ENCODE data around the gene FPGT. TPM values are rescaled to one million over a fixed set of nuclear protein-coding genes. Genes with fewer than 3 reads are reported as not detected.

The FPGT gene
- total and polyA plus RNA-seq, 2 of the 13 experiments (the other 11 are each of a cell fraction or from before 2014, with no cell fraction given) = 4.3 to 9.8 TPM

DNA sequence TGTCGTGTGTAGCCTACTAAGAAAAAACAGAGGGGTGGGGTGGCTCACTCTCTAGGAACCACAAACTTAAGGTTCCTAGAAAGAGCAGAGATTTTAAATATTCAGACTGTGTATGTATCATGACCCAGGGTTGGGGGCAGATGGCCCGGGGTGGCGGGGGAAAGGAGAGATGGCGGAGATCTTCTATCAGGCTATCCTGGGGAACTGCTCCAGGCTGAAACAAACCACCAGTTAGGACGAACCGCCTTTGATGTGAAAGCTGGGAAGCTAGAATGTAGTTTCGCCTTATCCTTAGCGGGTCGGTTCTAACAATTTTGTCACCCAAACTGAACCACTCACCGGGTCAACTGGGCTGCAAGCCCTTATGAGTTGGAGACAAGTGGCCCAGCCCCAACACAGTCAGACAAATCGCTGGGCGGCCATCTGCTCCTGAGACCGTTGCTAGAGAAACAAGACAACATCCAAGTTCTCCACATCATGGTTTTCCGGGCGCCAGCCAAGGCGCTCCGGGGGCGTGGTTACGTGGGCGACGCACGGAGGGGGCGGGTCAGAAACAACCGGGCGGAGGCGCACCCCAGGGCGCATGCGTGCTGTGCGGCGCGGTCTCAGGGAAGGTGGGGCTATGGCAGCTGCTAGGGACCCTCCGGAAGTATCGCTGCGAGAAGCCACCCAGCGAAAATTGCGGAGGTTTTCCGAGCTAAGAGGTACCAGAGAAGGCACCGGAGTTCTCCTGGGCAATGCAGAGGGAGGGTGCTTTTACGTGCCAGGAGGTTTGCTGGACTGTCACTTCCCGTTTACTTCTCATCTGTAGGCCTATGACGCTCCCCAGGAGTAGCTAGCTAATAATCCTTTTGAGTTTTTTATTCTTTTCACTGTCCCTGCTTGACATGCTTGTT, at the start of gene FPGT, which contains the start of gene LRRIQ3 (continued):
- TF ChIP-seq KMT2B (CRISPR knock-in tag; IDR thresholded peaks at IDR 0.05) = peak; percentile 82
- 0 out of 2 replicates have a peak, but pooled peaks have one; percentile 34 for TF ChIP-seq ZBTB7B (CRISPR knock-in tag; IDR thresholded peaks at IDR 0.05)
- TF ChIP-seq ZNF530 (CRISPR knock-in tag; IDR thresholded peaks at IDR 0.05; ENCODE audit: low read depth) = no peak
- no peak; the same call in 1 of the 2 replicates for TF ChIP-seq NCOA2 (CRISPR knock-in tag; IDR thresholded peaks at IDR 0.05)
- TF ChIP-seq, protein P1, sequence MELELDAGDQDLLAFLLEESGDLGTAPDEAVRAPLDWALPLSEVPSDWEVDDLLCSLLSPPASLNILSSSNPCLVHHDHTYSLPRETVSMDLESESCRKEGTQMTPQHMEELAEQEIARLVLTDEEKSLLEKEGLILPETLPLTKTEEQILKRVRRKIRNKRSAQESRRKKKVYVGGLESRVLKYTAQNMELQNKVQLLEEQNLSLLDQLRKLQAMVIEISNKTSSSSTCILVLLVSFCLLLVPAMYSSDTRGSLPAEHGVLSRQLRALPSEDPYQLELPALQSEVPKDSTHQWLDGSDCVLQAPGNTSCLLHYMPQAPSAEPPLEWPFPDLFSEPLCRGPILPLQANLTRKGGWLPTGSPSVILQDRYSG (CRISPR knock-in tag; IDR thresholded peaks at IDR 0.05) = no peak
- TF ChIP-seq, protein P2, sequence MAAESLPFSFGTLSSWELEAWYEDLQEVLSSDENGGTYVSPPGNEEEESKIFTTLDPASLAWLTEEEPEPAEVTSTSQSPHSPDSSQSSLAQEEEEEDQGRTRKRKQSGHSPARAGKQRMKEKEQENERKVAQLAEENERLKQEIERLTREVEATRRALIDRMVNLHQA (CRISPR knock-in tag; IDR thresholded peaks at IDR 0.05) = no peak
- no peak for TF ChIP-seq ZNF24 (IDR thresholded peaks at IDR 0.05)
- no peak for TF ChIP-seq NFRKB (IDR thresholded peaks at IDR 0.05)
- TF ChIP-seq AGO1 (IDR thresholded peaks at IDR 0.05; ENCODE audit: low read depth, low read length, poor library complexity, severe bottlenecking) = no peak
- TF ChIP-seq POLR2G (IDR thresholded peaks at IDR 0.05; ENCODE audit: low read depth, low read length) = peak; percentile 85
- no peak for TF ChIP-seq ZNF605 (CRISPR knock-in tag; IDR thresholded peaks at IDR 0.05)
- peak; percentile 69; the same call in 1 of the 2 replicates for TF ChIP-seq ZNF335 (CRISPR knock-in tag; IDR thresholded peaks at IDR 0.05)
- no peak for TF ChIP-seq ZNF101 (CRISPR knock-in tag; IDR thresholded peaks at IDR 0.05; ENCODE audit: borderline replicate concordance, low read depth)
- TF ChIP-seq, protein P3, sequence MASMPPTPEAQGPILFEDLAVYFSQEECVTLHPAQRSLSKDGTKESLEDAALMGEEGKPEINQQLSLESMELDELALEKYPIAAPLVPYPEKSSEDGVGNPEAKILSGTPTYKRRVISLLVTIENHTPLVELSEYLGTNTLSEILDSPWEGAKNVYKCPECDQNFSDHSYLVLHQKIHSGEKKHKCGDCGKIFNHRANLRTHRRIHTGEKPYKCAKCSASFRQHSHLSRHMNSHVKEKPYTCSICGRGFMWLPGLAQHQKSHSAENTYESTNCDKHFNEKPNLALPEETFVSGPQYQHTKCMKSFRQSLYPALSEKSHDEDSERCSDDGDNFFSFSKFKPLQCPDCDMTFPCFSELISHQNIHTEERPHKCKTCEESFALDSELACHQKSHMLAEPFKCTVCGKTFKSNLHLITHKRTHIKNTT (CRISPR knock-in tag; IDR thresholded peaks at IDR 0.05) = no peak
- 0 out of 2 replicates have a peak, but pooled peaks have one; percentile 35 for TF ChIP-seq MEF2D (CRISPR knock-in tag; IDR thresholded peaks at IDR 0.05)
- TF ChIP-seq SRSF9 (IDR thresholded peaks at IDR 0.05; ENCODE audit: borderline replicate concordance, insufficient read depth, low read depth, low read length, poor library complexity, severe bottlenecking) = no peak
- TF ChIP-seq STAG1 (CRISPR knock-in tag; IDR thresholded peaks at IDR 0.05) = no peak
- no peak for TF ChIP-seq RFXAP (CRISPR knock-in tag; IDR thresholded peaks at IDR 0.05; ENCODE audit: borderline replicate concordance)
- TF ChIP-seq, protein P4, sequence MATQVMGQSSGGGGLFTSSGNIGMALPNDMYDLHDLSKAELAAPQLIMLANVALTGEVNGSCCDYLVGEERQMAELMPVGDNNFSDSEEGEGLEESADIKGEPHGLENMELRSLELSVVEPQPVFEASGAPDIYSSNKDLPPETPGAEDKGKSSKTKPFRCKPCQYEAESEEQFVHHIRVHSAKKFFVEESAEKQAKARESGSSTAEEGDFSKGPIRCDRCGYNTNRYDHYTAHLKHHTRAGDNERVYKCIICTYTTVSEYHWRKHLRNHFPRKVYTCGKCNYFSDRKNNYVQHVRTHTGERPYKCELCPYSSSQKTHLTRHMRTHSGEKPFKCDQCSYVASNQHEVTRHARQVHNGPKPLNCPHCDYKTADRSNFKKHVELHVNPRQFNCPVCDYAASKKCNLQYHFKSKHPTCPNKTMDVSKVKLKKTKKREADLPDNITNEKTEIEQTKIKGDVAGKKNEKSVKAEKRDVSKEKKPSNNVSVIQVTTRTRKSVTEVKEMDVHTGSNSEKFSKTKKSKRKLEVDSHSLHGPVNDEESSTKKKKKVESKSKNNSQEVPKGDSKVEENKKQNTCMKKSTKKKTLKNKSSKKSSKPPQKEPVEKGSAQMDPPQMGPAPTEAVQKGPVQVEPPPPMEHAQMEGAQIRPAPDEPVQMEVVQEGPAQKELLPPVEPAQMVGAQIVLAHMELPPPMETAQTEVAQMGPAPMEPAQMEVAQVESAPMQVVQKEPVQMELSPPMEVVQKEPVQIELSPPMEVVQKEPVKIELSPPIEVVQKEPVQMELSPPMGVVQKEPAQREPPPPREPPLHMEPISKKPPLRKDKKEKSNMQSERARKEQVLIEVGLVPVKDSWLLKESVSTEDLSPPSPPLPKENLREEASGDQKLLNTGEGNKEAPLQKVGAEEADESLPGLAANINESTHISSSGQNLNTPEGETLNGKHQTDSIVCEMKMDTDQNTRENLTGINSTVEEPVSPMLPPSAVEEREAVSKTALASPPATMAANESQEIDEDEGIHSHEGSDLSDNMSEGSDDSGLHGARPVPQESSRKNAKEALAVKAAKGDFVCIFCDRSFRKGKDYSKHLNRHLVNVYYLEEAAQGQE (IDR thresholded peaks at IDR 0.05; ENCODE audit: borderline replicate concordance in 1 of 2, low read depth in 1 of 2, low read length in 2 of 2) = no peak
- TF ChIP-seq ZNF839 (CRISPR knock-in tag; IDR thresholded peaks at IDR 0.05; ENCODE audit: borderline replicate concordance) = no peak
- TF ChIP-seq MTF1 (CRISPR knock-in tag; IDR thresholded peaks at IDR 0.05) = no peak
- no peak for TF ChIP-seq SMYD3 (CRISPR knock-in tag; IDR thresholded peaks at IDR 0.05)
- no peak for TF ChIP-seq MAFK (conservative IDR thresholded peaks at IDR 0.05 in 1 of 2, IDR thresholded peaks at IDR 0.05 in 1 of 2; ENCODE audit: low read length in 2 of 2)
- no peak for TF ChIP-seq CC2D1A (CRISPR knock-in tag; IDR thresholded peaks at IDR 0.05)
- TF ChIP-seq HES4 (CRISPR knock-in tag; IDR thresholded peaks at IDR 0.05; ENCODE audit: borderline replicate concordance) = peak; percentile 29; the same call in 1 of the 2 replicates
